ENCODE data around the gene MLXIP. TPM values are rescaled to one million over a fixed set of nuclear protein-coding genes. Genes with fewer than 3 reads are reported as not detected.

Gene MLXIP
- total and polyA plus RNA-seq, 9 of the 15 experiments (the other 6 are each of a cell fraction or from before 2014, with no cell fraction given) = 2.2 to 66.3 (median 18.1) TPM

GRCh38 chr12:122082621-122083356, 4.2 kb downstream of the MLXIP start:
- ChIA-PET CTCF (ENCODE audit: low intra/inter-chr PET ratio) (interaction anchor here (1.8 kb wide), 1 partner anchor 29 kb away, joined by 6 read pairs; no protein-coding TSS in a partner anchor), POLR2A (interaction anchor here (0.7 to 5.9 kb wide), 7 partner anchors 7 to 34 kb away, joined by 3 to 68 read pairs (median 4); no protein-coding TSS in a partner anchor)
- DNase-seq (ENCODE audit: extremely low read depth in 1 of 4, low spot score in 3 of 4) (peak in 1 of 4 experiments; percentile 73), ATAC-seq (no peak; the same call in 1 of the 3 replicates), FAIRE-seq (peak; percentile 78)
- Histone ChIP-seq H3K27ac (ENCODE audit: extremely low read depth, low read depth, low read length) (peak overlapping the region; percentile 68), H3K4me1 (replicated peaks in 1 of 2; ENCODE audit: control insufficient read depth in 2 of 2, insufficient read depth in 2 of 2, low read length in 2 of 2) (peaks cover 48 to 60% of the 10 kb centered on the region in 2 experiments; a peak in 4 of 5 replicates), H3K4me2 (ENCODE audit: insufficient read depth, low read length) (peak overlapping the region; percentile 95), H4K20me1 (replicated peaks; ENCODE audit: control insufficient read depth, insufficient read depth, low read length) (peaks cover 29% of the 10 kb centered on the region), H3K9me3 (replicated peaks; ENCODE audit: control insufficient read depth, insufficient read depth, low read depth, low read length) (no peaks in the 10 kb centered on the region), H3K9me1 (ENCODE audit: control insufficient read depth, insufficient read depth, low read length) (peaks cover 2% of the 10 kb centered on the region), H3K27me3 (ENCODE audit: control insufficient read depth in 2 of 2, insufficient read depth in 2 of 2, low read length in 2 of 2) (no peaks in the 10 kb centered on the region), H3K36me3 (ENCODE audit: control insufficient read depth, insufficient read depth, low read length) (peaks cover 57% of the 10 kb centered on the region), H3K9ac (ENCODE audit: insufficient read depth in 1 of 2, low read depth in 2 of 2, low read length in 2 of 2) (peak overlapping the region; percentile 37 to 79; a peak in 3 of 4 replicates), H3K79me2 (ENCODE audit: control insufficient read depth, insufficient read depth, low read length) (peaks cover 96% of the 10 kb centered on the region), H2AFZ (ENCODE audit: low read depth, low read length) (no peak overlapping the region), H3K4me3 (peak overlapping the region; percentile 74)
- in situ Hi-C loops (cut with MboI) = no loop called here
- intact Hi-C loops (cut with micrococcal nuclease) = loop anchor here (2.0 kb wide), 1 partner anchor 40 kb away; no protein-coding TSS in a partner anchor
- 1% methylated on average over 6 of the region's 6 CpGs for WGBS (ENCODE audit: insufficient coverage, low coverage, missing lambda C conversion rate)
- no TSS peak for BruUV-seq (replicated peaks)
- TF ChIP-seq ZNF133 (CRISPR knock-in tag; IDR thresholded peaks at IDR 0.05) (no peak), CBFA2T3 (IDR thresholded peaks at IDR 0.05) (peak; percentile 91), ZHX1 (conservative IDR thresholded peaks at IDR 0.05; ENCODE audit: low read length) (no peak), CCAR2 (IDR thresholded peaks at IDR 0.05; ENCODE audit: low read depth, low read length) (no peak), ZNF592 (IDR thresholded peaks at IDR 0.05) (peak; percentile 18; the same call in 1 of the 2 replicates), ZNF3 (CRISPR knock-in tag; IDR thresholded peaks at IDR 0.05) (no peak), ZKSCAN8 (CRISPR knock-in tag; IDR thresholded peaks at IDR 0.05) (no peak), ZNF384 (IDR thresholded peaks at IDR 0.05; ENCODE audit: low read depth, low read length) (no peak), BHLHE40 (IDR thresholded peaks at IDR 0.05; ENCODE audit: low read length) (no peak), EHMT2 (IDR thresholded peaks at IDR 0.05) (no peak), TRIM28 (IDR thresholded peaks at IDR 0.05) (no peak), BCL6 (CRISPR knock-in tag; IDR thresholded peaks at IDR 0.05) (no peak), COPS2 (conservative IDR thresholded peaks at IDR 0.05) (no peak), TFAM (CRISPR knock-in tag; conservative IDR thresholded peaks at IDR 0.05) (no peak), MAFF (IDR thresholded peaks at IDR 0.05; ENCODE audit: low read length) (no peak), GATAD2B (IDR thresholded peaks at IDR 0.05; ENCODE audit: borderline replicate concordance) (no peak), NONO (IDR thresholded peaks at IDR 0.05; ENCODE audit: low read depth in 2 of 2, low read length in 1 of 2) (no peak), KLF16 (IDR thresholded peaks at IDR 0.05) (0 out of 2 replicates have a peak, but pooled peaks have one; percentile 39)

Data from K562 (cell line).